Right lobe of liver (tissue), 4 donors: Measurements from ENCODE around the gene CAMKK2.

Experiments
- CTCF ChIP-seq, 4 donors: fragments of 200-600 bp in 3 of 4; fragments of 450-650 bp in 1 of 4; IDR thresholded peaks; one replicate each; pipeline versions ENCODE4 v1.5.1 to v1.8.0; 2016 to 2022; ENCODE audit warnings: antibody characterized with exemption in 4 of 4, mild to moderate bottlenecking in 2 of 4
- POLR2A ChIP-seq: fragments of 450-650 bp; IDR thresholded peaks from one replicate; pipeline ENCODE4 v1.6.1; 2017; ENCODE audit warnings: antibody characterized with exemption, mild to moderate bottlenecking
- donor health status: DM: no; HTN: no; CAD: no.
- donor health status: DM: no; HTN: no; CAD: no.
- donor health status: DM: no; HTN: yes; CAD: no.

DNA sequence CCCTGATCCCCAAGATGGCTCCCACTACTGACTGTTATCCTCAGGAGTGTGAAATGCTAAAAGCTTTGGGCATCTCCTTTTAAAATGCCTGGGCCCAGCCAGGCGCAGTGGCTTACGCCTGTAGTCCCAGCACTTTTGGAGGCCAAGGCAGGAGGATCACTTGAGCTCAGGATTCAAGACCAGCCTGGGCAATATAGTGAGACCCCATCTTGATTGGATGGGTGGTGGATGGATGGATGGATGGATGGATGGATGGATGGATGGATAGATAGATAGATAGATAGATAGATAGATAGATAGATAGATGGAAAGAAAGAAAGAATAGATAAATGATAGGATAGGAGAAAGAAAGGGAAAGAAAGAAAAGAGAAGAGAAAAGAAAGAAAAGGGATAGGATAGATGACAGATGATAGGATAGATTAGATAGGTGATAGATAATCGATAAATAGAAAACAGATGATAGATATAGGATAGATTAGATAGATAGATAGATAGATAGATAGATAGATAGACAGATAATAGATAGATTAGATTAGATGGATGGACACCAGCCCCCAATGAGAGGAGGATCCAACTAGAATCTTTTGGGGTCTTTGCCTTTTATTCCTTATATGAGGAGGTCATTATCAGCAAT lies 77.0 kb downstream of the CAMKK2 start:
- TF ChIP-seq CTCF (IDR thresholded peaks at IDR 0.05) (no peak), POLR2A (no peak)
